H1 (cell line): ENCODE results near the gene SLC2A13.

Experiments
- CTCF ChIP-seq, 3 experiments: IDR thresholded peaks; 1 replicate in 2 of 3; 2 replicates in 1 of 3; pipeline versions ENCODE4 v1.5.1 to v1.6.1; 2011; ENCODE audit warnings: low read length in 3 of 3, mild to moderate bottlenecking in 3 of 3, inconsistent platforms in 2 of 3, low read depth in 1 of 3, moderate library complexity in 1 of 3; ENCODE audit not compliant: insufficient read depth in 1 of 3; ENCODE audit errors: control extremely low read depth in 1 of 3
- EP300 ChIP-seq, 2 experiments: IDR thresholded peaks; 1 replicate in 1 of 2; 2 replicates in 1 of 2; pipeline ENCODE4 v1.6.1; 2011 to 2012; ENCODE audit warnings: low read depth in 2 of 2, low read length in 2 of 2, mild to moderate bottlenecking in 2 of 2, borderline replicate concordance in 1 of 2, inconsistent platforms in 1 of 2, moderate library complexity in 1 of 2
- EZH2 ChIP-seq: fragments of 200-600 bp; sonication (generic); IDR thresholded peaks from 2 replicates; pipeline ENCODE4 v1.7.1; 2012; ENCODE audit warnings: low read depth, mild to moderate bottlenecking, moderate library complexity, low read length, inconsistent platforms; ENCODE audit not compliant: severe bottlenecking
- FOSL1 ChIP-seq: IDR thresholded peaks from 2 replicates; pipeline ENCODE4 v1.6.1; 2011; ENCODE audit warnings: mild to moderate bottlenecking, low read depth, low read length, moderate library complexity; ENCODE audit not compliant: insufficient read depth
- HDAC6 ChIP-seq: IDR thresholded peaks from one replicate; pipeline ENCODE4 v1.7.1; 2012; ENCODE audit warnings: low read depth, mild to moderate bottlenecking, inconsistent platforms, low read length, moderate library complexity
- NRF1 ChIP-seq: IDR thresholded peaks from 2 replicates; pipeline ENCODE4 v1.6.1; 2011; ENCODE audit warnings: mild to moderate bottlenecking, low read depth, low read length, improper control_type of control experiment
- PHF8 ChIP-seq: fragments of 200-600 bp; sonication (generic); conservative IDR thresholded peaks from 2 replicates; pipeline ENCODE4 v1.7.1; 2012; ENCODE audit warnings: low read depth, mild to moderate bottlenecking, inconsistent platforms, low read length, moderate library complexity
- POLR2A ChIP-seq, 2 experiments: IDR thresholded peaks; 1 replicate in 1 of 2; 2 replicates in 1 of 2; pipeline ENCODE4 v1.6.1; 2011; ENCODE audit warnings: low read depth in 2 of 2, low read length in 2 of 2, mild to moderate bottlenecking in 2 of 2; ENCODE audit errors: control extremely low read depth in 1 of 2
- POLR2AphosphoS5 ChIP-seq: IDR thresholded peaks from 2 replicates; pipeline ENCODE4 v1.6.1; 2011; ENCODE audit warnings: low read depth, low read length
- RXRA ChIP-seq: IDR thresholded peaks from 2 replicates; pipeline ENCODE4 v1.6.1; 2011; ENCODE audit warnings: low read depth, mild to moderate bottlenecking, low read length, moderate library complexity; ENCODE audit not compliant: insufficient read depth
- SIRT6 ChIP-seq: IDR thresholded peaks from one replicate; pipeline ENCODE4 v1.7.1; 2012; ENCODE audit warnings: low read length, inconsistent platforms
- USF2 ChIP-seq: IDR thresholded peaks from 2 replicates; pipeline ENCODE4 v1.6.1; 2011; ENCODE audit warnings: low read length, improper control_type of control experiment
- ZNF274 ChIP-seq: IDR thresholded peaks from 2 replicates; pipeline ENCODE4 v1.7.0; 2012; ENCODE audit warnings: low read length, borderline replicate concordance; ENCODE audit errors: extremely low read depth

DNA sequence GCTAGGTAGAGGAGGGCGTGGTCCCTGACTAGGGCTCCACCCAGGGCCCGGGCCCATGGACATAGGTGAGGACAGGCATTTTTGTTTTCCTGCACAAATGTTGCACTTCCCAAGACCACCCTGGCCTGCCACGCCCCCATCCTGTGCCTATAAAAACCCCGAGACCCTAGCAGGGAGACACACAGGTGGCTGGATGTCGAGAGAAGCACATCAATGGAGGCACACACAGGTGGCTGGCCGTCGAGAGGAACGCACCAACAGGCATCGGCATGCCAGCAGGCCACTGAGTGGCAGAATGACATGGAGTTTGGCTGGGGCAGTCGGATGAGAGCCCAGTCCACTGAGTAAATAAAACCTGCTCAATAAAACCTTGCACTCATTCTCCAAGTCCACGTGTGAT, 328.4 kb downstream of the SLC2A13 start:
- TF ChIP-seq FOSL1 (no peak), CTCF (IDR thresholded peaks at IDR 0.05; ENCODE audit: control extremely low read depth in 1 of 3, insufficient read depth in 1 of 3, low read depth in 1 of 3, low read length in 3 of 3) (no peak), HDAC6 (no peak), EZH2 (no peak), ZNF274 (no peak), SIRT6 (no peak), USF2 (no peak), RXRA (no peak), EP300 (IDR thresholded peaks at IDR 0.05; ENCODE audit: borderline replicate concordance in 1 of 2, low read depth in 2 of 2, low read length in 2 of 2) (no peak), POLR2A (IDR thresholded peaks at IDR 0.05; ENCODE audit: control extremely low read depth in 1 of 2, low read depth in 2 of 2, low read length in 2 of 2) (no peak), POLR2AphosphoS5 (no peak), NRF1 (no peak), PHF8 (no peak)
